ENCODE results near the gene GCC1.
"Not testable (repeated sequence)": the region's sequence is repeated elsewhere in the genome, so short reads cannot be mapped to it uniquely, and the experiment has no call there.

GCC1 gene

DNA sequence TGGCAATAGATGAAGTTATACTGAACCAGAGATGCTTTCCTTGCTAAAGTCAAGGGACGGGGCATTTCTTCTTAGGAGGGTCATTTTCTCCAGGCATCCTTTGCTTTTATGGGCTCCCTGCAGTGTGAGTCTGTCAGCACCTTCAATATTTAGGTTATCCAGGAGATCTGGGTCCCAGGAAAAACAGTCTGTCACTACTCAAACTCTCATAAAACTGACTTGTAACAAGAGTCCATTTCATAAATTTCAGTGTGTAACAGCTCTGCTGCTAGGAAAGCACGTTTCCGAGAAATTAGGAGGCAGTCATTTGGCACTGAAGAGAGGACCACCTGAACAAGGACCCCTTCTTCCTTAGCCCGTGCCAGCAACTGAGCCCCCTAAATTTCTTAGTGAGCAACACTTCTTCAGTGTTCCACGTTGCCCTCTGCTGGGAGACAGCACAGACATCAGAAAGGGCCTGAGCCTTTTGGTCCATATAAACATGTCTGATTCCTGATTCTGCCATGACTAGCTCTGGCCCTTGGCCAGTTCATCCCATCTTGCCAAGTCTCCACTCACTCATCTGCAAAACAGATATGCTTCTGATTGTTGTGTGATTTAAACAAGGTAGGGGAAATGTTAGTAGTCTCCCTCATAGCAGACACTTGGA, 7.2 kb downstream of the GCC1 start:
- H3K4me3 ChIP-seq (ENCODE audit: low read length in 2 of 2): no peak overlapping the region
- H3K4me1 ChIP-seq (ENCODE audit: control insufficient read depth, insufficient read depth, low read length): peaks cover 28% of the 10 kb centered on the region
- no peak overlapping the region for H3K27ac ChIP-seq (ENCODE audit: low read length)
- no peak overlapping the region for H3K9ac ChIP-seq (ENCODE audit: low read length in 2 of 2)
- no peaks in the 10 kb centered on the region for H3K27me3 ChIP-seq (ENCODE audit: control insufficient read depth in 1 of 2, insufficient read depth in 2 of 2, low read length in 2 of 2)
- H3K36me3 ChIP-seq (ENCODE audit: control insufficient read depth in 2 of 2, insufficient read depth in 2 of 2, low read length in 2 of 2): peaks cover 15 to 20% of the 10 kb centered on the region in 2 donors
- H3K9me3 ChIP-seq (ENCODE audit: control insufficient read depth in 2 of 2, low read length in 2 of 2): no peaks in the 10 kb centered on the region

GRCh38 chr7:127571741-127572505, 13.5 kb downstream of the GCC1 start:
- H3K4me3 ChIP-seq (ENCODE audit: low read length in 2 of 2): no peak overlapping the region
- H3K9ac ChIP-seq (ENCODE audit: low read length in 2 of 2): no peak overlapping the region
- no peaks in the 10 kb centered on the region for H3K27me3 ChIP-seq (ENCODE audit: control insufficient read depth in 1 of 2, insufficient read depth in 2 of 2, low read length in 2 of 2)
- no peak overlapping the region for H3K27ac ChIP-seq (ENCODE audit: low read length)
- H3K4me1 ChIP-seq (ENCODE audit: control insufficient read depth, insufficient read depth, low read length): no peaks in the 10 kb centered on the region
- no peaks in the 10 kb centered on the region for H3K9me3 ChIP-seq (ENCODE audit: control insufficient read depth in 2 of 2, low read length in 2 of 2)
- no peaks in the 10 kb centered on the region for H3K36me3 ChIP-seq (ENCODE audit: control insufficient read depth in 2 of 2, insufficient read depth in 2 of 2, low read length in 2 of 2)

DNA sequence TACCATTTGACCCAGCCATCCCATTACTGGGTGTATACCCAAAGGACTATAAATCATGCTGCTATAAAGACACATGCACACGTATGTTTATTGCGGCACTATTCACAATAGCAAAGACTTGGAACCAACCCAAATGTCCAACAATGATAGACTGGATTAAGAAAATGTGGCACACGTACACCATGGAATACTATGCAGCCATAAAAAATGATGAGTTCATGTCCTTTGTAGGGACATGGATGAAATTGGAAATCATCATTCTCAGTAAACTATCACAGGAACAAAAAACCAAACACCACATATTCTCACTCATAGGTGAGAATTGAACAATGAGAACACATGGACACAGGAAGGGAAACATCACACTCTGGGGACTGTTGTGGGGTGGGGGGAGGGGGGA, 17.4 kb downstream of the GCC1 start:
- not testable (repeated sequence) for H3K4me3 ChIP-seq (ENCODE audit: low read length in 2 of 2); H3K9me3 ChIP-seq (ENCODE audit: control insufficient read depth in 2 of 2, low read length in 2 of 2); H3K9ac ChIP-seq (ENCODE audit: low read length in 2 of 2); H3K27me3 ChIP-seq (ENCODE audit: control insufficient read depth in 1 of 2, insufficient read depth in 2 of 2, low read length in 2 of 2); H3K4me1 ChIP-seq (ENCODE audit: control insufficient read depth, insufficient read depth, low read length); H3K36me3 ChIP-seq (ENCODE audit: control insufficient read depth in 2 of 2, insufficient read depth in 2 of 2, low read length in 2 of 2); H3K27ac ChIP-seq (ENCODE audit: low read length)

DNA sequence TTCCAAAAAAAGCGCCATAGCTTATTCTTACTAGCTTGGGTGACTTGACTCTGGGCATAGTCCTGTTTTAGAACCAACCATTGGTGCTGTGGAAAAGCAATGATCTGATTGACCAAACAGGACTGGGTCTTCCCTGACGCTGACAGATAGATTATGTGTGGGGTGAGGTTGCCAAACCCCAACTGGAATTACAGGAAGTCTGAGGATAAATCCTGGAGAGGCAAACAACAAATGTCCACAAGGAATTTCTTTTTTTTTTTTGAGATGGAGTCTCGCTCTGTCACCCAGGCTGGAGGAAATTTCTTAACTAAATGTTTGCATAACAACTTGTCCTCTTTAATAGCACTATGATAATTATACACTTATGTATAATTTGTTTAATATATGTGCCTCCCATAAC, 19.2 kb downstream of the GCC1 start:
- H3K9me3 ChIP-seq (ENCODE audit: control insufficient read depth in 2 of 2, low read length in 2 of 2): no peaks in the 10 kb centered on the region
- H3K4me1 ChIP-seq (ENCODE audit: control insufficient read depth, insufficient read depth, low read length): no peaks in the 10 kb centered on the region
- no peak overlapping the region for H3K27ac ChIP-seq (ENCODE audit: low read length)
- no peak overlapping the region for H3K9ac ChIP-seq (ENCODE audit: low read length in 2 of 2)
- no peaks in the 10 kb centered on the region for H3K27me3 ChIP-seq (ENCODE audit: control insufficient read depth in 1 of 2, insufficient read depth in 2 of 2, low read length in 2 of 2)
- H3K36me3 ChIP-seq (ENCODE audit: control insufficient read depth in 2 of 2, insufficient read depth in 2 of 2, low read length in 2 of 2): no peaks in the 10 kb centered on the region
- H3K4me3 ChIP-seq (ENCODE audit: low read length in 2 of 2): no peak overlapping the region

DNA sequence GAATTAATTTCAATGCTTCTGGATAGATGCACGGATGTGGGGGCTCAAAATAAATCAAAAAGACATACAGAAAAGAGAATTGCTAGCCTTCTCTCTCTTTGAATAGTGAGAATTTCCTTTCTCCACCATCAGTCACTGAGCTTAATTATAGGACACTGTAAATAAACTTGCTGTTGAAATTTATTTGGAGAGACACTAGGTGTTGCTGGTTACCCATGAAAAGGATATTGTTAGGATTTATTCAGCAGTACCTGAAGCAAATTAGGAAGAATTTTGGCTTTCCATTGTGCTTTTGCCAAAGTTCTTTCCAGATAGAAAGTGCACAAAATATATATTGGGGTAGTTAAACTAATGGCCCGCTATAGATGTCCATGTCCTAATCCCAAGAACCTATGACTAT, 27.6 kb downstream of the GCC1 start:
- Histone ChIP-seq H3K4me1 (ENCODE audit: control insufficient read depth, insufficient read depth, low read length) (no peaks in the 10 kb centered on the region), H3K27ac (ENCODE audit: low read length) (no peak overlapping the region), H3K36me3 (ENCODE audit: control insufficient read depth in 2 of 2, insufficient read depth in 2 of 2, low read length in 2 of 2) (no peaks in the 10 kb centered on the region), H3K27me3 (ENCODE audit: control insufficient read depth in 1 of 2, insufficient read depth in 2 of 2, low read length in 2 of 2) (no peaks in the 10 kb centered on the region), H3K9me3 (ENCODE audit: control insufficient read depth in 2 of 2, low read length in 2 of 2) (no peaks in the 10 kb centered on the region), H3K9ac (ENCODE audit: low read length in 2 of 2) (no peak overlapping the region), H3K4me3 (ENCODE audit: low read length in 2 of 2) (no peak overlapping the region)

DNA sequence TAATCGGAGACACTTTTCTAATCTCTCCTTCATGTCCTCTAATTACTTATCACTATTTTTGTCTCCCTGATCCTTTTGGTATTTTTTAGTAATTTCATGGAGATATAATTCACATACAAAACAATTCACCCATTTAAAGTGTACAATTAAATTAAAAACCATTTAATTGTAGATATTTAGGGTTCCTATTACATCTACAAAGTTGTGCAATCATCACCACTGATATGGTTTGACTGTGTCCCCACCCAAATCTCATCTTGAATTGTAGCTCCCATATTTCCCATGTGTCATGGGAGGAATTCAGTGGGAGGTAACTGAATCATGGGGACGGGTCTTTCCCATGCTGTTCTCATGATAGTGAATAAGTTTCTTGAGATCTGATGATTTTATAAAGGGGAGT, 29.0 kb downstream of the GCC1 start:
- no peaks in the 10 kb centered on the region for H3K36me3 ChIP-seq (ENCODE audit: control insufficient read depth in 2 of 2, insufficient read depth in 2 of 2, low read length in 2 of 2)
- H3K4me1 ChIP-seq (ENCODE audit: control insufficient read depth, insufficient read depth, low read length): no peaks in the 10 kb centered on the region
- no peak overlapping the region for H3K27ac ChIP-seq (ENCODE audit: low read length)
- H3K9me3 ChIP-seq (ENCODE audit: control insufficient read depth in 2 of 2, low read length in 2 of 2): no peaks in the 10 kb centered on the region
- H3K4me3 ChIP-seq (ENCODE audit: low read length in 2 of 2): no peak overlapping the region
- no peaks in the 10 kb centered on the region for H3K27me3 ChIP-seq (ENCODE audit: control insufficient read depth in 1 of 2, insufficient read depth in 2 of 2, low read length in 2 of 2)
- H3K9ac ChIP-seq (ENCODE audit: low read length in 2 of 2): no peak overlapping the region

GRCh38 chr7:127551941-127552340, 33.5 kb downstream of the GCC1 start:
- no peak overlapping the region for H3K9ac ChIP-seq (ENCODE audit: low read length in 2 of 2)
- no peak overlapping the region for H3K4me3 ChIP-seq (ENCODE audit: low read length in 2 of 2)
- H3K9me3 ChIP-seq (ENCODE audit: control insufficient read depth in 2 of 2, low read length in 2 of 2): no peaks in the 10 kb centered on the region

GRCh38 chr7:127550247-127550646, 35.1 kb downstream of the GCC1 start:
- Histone ChIP-seq H3K4me1 (ENCODE audit: control insufficient read depth, insufficient read depth, low read length) (no peaks in the 10 kb centered on the region), H3K9ac (ENCODE audit: low read length in 2 of 2) (no peak overlapping the region)

More at GRCh38 chr7:127551941-127552340, 33.5 kb downstream of the GCC1 start:
- H3K4me1 ChIP-seq (ENCODE audit: control insufficient read depth, insufficient read depth, low read length): no peaks in the 10 kb centered on the region
- H3K27ac ChIP-seq (ENCODE audit: low read length): no peak overlapping the region
- H3K27me3 ChIP-seq (ENCODE audit: control insufficient read depth in 1 of 2, insufficient read depth in 2 of 2, low read length in 2 of 2): no peaks in the 10 kb centered on the region
- H3K36me3 ChIP-seq (ENCODE audit: control insufficient read depth in 2 of 2, insufficient read depth in 2 of 2, low read length in 2 of 2): no peaks in the 10 kb centered on the region

GRCh38 chr7:127546313-127546712, 39.1 kb downstream of the GCC1 start:
- Histone ChIP-seq H3K36me3 (ENCODE audit: control insufficient read depth in 2 of 2, insufficient read depth in 2 of 2, low read length in 2 of 2) (no peaks in the 10 kb centered on the region), H3K9me3 (ENCODE audit: control insufficient read depth in 2 of 2, low read length in 2 of 2) (no peaks in the 10 kb centered on the region), H3K27ac (ENCODE audit: low read length) (no peak overlapping the region), H3K27me3 (ENCODE audit: control insufficient read depth in 1 of 2, insufficient read depth in 2 of 2, low read length in 2 of 2) (no peaks in the 10 kb centered on the region), H3K4me1 (ENCODE audit: control insufficient read depth, insufficient read depth, low read length) (no peaks in the 10 kb centered on the region), H3K4me3 (ENCODE audit: low read length in 2 of 2) (no peak overlapping the region), H3K9ac (ENCODE audit: low read length in 2 of 2) (no peak overlapping the region)

More at GRCh38 chr7:127550247-127550646, 35.1 kb downstream of the GCC1 start:
- Histone ChIP-seq H3K27me3 (ENCODE audit: control insufficient read depth in 1 of 2, insufficient read depth in 2 of 2, low read length in 2 of 2) (no peaks in the 10 kb centered on the region), H3K9me3 (ENCODE audit: control insufficient read depth in 2 of 2, low read length in 2 of 2) (no peaks in the 10 kb centered on the region), H3K27ac (ENCODE audit: low read length) (no peak overlapping the region), H3K36me3 (ENCODE audit: control insufficient read depth in 2 of 2, insufficient read depth in 2 of 2, low read length in 2 of 2) (no peaks in the 10 kb centered on the region), H3K4me3 (ENCODE audit: low read length in 2 of 2) (no peak overlapping the region)

DNA sequence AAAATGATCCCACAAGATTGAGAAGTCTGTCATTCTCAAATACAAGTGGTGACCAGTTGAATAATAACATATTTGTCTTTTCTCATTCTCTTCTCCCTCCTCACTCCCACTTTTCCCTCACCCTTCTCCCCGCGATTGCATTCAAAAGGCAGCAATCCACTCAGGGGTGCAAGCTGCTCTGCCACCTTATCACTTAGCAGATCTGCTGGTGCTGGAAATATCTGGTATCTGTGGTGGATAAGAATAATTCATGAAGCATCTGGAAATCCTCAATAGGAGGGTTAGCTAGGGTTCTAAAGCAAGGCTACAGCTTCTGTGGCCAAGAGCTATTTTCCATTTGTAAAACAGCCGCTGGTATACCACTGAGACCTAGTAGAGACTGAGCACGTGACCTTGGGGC, 43.8 kb downstream of the GCC1 start:
- Histone ChIP-seq H3K9me3 (ENCODE audit: control insufficient read depth in 2 of 2, low read length in 2 of 2) (no peaks in the 10 kb centered on the region), H3K4me1 (ENCODE audit: control insufficient read depth, insufficient read depth, low read length) (no peaks in the 10 kb centered on the region), H3K4me3 (ENCODE audit: low read length in 2 of 2) (no peak overlapping the region), H3K36me3 (ENCODE audit: control insufficient read depth in 2 of 2, insufficient read depth in 2 of 2, low read length in 2 of 2) (no peaks in the 10 kb centered on the region), H3K9ac (ENCODE audit: low read length in 2 of 2) (no peak overlapping the region), H3K27ac (ENCODE audit: low read length) (no peak overlapping the region), H3K27me3 (ENCODE audit: control insufficient read depth in 1 of 2, insufficient read depth in 2 of 2, low read length in 2 of 2) (peaks cover under 1 to 8% of the 10 kb centered on the region in 2 donors)

DNA sequence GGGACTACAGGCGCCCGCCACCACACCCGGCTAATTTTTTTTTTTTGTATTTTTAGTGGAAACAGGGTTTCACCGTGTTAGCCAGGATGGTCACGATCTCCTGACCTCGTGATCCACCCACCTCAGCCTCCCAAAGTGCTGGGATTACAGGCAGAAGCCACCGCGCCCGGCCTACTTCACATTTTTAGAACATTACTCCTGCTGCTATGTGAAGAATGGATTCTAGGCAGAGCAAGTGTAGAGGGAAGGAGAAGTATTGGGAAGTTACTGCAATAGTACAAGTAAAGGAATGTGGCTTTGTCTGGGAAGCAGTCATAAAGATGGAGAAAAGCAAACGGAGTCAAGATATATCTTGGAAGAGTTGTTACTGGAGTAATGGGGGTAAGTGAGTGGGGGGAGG, 44.9 kb downstream of the GCC1 start:
- not testable (repeated sequence) for H3K9ac ChIP-seq (ENCODE audit: low read length in 2 of 2); H3K27ac ChIP-seq (ENCODE audit: low read length); H3K4me3 ChIP-seq (ENCODE audit: low read length in 2 of 2); H3K36me3 ChIP-seq (ENCODE audit: control insufficient read depth in 2 of 2, insufficient read depth in 2 of 2, low read length in 2 of 2); H3K9me3 ChIP-seq (ENCODE audit: control insufficient read depth in 2 of 2, low read length in 2 of 2); H3K27me3 ChIP-seq (ENCODE audit: control insufficient read depth in 1 of 2, insufficient read depth in 2 of 2, low read length in 2 of 2); H3K4me1 ChIP-seq (ENCODE audit: control insufficient read depth, insufficient read depth, low read length)

All from stomach smooth muscle (tissue), 2 donors.